Ovary (tissue), 3 donors: Measurements from ENCODE around the gene PPM1H.

Experiments used
- CTCF ChIP-seq, 3 donors: fragments of 450-650 bp in 2 of 3; fragments of 200-600 bp in 1 of 3; IDR thresholded peaks; one replicate each; pipeline versions ENCODE4 v1.5.1 to v1.8.0; 2016 to 2022; ENCODE audit warnings: antibody characterized with exemption in 3 of 3, mild to moderate bottlenecking in 1 of 3
- POLR2A ChIP-seq: fragments of 450-650 bp; IDR thresholded peaks from one replicate; pipeline ENCODE4 v1.6.1; 2017; ENCODE audit warnings: antibody characterized with exemption, mild to moderate bottlenecking, moderate library complexity
- donor health status: DM: no; HTN: no; CAD: no.

GRCh38 chr12:62779488-62779887 is 155.5 kb downstream of the PPM1H start:
- no peak for TF ChIP-seq CTCF (IDR thresholded peaks at IDR 0.05)
- no peak for TF ChIP-seq POLR2A
